T-helper 9 cell (primary cell): ENCODE results near the gene ANKRD61.
"Not testable (repeated sequence)": the region's sequence is repeated elsewhere in the genome, so short reads cannot be mapped to it uniquely, and the experiment has no call there.

Experiments
- DNase-seq: peaks from one replicate; pipeline ENCODE4 v3.0.0-alpha.2; 2020

ANKRD61 gene

DNA sequence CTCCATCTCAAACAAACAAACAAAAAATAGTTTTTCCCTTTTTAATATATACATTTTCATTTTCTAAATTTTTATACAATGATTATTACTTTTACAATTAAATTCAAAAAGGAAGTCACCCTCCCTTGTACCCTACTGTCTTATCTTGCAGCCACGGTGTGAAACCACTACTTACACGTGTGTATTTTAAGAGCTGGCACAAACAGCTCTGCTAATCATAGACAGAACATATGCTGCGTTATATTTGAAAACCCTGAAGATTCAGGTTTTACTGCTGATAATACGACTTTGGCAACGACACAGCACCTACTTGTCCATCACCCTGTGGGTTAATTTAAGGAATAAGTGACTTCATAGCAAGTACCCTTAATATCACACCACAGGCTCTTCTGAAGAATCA is 991 bp downstream of the ANKRD61 start:
- DNase-seq: no peak

DNA sequence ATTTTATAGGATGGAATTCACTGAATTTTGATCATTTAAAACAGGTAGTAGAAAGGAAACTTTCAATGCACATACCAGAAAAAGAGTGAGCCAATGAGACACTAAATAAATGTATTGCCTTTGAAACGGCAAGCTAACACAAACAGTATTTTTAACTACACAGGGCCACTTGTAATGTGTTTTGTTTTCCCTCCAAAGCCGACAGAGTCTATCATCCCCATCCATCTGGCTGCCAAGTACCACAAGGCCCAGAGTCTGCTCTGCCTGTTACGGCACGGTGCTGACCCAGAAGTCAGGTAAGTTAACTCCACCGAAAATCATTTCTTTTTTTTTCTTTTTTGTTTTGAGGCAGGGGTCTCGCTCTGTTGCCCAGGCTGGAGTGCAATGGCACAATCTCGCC is 1.5 kb downstream of the ANKRD61 start:
- no peak for DNase-seq

DNA sequence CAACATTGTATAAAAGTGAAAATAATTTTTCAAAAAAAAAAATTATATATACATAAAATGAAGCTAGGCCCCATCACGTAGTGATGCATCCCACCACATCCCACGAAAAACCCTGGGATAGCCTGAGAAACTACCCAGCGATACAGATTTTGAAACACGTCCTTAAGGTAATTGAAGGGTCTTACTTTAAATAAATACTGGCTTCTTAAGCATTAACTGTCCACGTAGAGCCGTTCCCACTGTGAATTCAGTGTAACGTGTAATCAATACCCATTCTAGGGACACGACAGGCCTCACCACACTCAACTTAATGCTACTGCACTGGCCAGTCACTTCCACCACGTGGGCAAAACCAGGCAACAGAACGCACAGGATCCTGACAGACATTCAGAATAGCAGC is 4.0 kb downstream of the ANKRD61 start:
- DNase-seq: no peak

DNA sequence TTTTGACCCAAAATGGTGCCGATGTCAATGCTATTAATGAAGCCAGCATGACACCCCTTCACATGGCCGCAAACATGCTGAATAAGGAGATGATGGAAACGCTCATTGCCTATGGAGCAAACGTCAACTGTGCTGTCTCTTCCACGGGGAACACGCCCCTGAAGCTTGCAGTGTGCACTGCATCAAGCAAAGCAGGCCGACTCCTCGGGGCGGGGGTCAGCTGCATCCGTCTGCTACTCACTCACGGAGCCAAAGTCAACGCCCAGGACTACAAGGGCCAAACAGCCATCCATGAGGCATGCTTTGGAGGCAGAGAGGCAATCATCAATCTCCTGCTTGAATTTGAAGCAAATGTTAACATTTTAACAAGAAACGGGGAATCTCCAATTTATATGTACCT is 4.5 kb downstream of the ANKRD61 start:
- DNase-seq: no peak

DNA sequence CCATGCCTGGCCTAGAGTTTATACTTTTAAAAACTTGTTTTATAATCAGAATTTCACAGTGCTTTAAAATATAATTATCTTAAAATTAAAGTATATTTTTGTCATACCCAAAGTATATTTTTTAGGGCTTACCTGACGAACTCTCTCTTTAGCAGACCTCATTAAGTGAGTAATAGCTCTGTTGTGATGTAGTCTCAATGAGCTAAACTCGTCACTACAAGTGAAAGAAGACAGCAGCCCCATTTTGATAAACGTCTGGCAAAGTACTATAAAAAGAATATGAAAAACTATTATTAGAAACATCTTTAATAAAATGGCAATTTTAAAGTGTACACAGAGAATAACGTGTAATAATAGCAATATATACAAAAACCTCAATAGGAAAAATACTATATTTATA is 18.6 kb downstream of the ANKRD61 start:
- DNase-seq: no peak

DNA sequence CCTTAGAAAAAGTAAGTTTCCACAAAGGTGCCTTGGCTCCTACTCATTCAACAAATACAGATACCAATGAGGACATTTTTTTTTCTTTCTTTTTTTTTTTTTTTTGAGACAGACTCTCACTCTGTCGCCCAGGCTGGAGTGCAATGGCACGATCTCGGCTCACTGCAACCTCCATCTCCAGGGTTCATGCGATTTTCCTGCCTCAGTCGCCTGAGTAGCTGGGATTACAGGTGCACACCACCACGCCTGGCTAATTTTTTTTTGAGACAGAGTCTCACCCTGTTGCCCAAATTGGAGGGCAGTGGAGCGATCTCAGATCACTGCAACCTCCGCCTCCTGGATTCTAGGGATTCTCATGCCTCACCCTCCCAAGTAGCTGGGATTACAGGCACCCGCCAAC is 20.0 kb downstream of the ANKRD61 start:
- not testable (repeated sequence) for DNase-seq

DNA sequence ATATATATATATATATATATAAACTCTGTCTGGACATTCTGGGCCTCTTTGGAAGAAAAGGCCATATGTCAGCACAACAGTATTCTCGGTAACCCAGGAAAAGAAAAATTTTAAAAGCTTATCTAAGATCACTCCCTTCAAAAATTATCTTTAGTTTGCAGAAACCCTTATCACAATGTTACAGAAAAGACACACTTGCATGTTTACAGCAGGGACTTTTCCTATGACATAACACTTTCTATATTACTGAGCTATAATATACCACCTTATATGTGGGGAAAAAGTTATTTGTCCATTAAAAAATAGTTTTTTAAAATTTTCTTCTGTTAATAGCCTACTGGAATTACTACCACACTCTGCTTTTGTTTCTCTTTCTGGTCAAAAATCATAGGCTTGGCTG is 25.4 kb downstream of the ANKRD61 start:
- DNase-seq: no peak

DNA sequence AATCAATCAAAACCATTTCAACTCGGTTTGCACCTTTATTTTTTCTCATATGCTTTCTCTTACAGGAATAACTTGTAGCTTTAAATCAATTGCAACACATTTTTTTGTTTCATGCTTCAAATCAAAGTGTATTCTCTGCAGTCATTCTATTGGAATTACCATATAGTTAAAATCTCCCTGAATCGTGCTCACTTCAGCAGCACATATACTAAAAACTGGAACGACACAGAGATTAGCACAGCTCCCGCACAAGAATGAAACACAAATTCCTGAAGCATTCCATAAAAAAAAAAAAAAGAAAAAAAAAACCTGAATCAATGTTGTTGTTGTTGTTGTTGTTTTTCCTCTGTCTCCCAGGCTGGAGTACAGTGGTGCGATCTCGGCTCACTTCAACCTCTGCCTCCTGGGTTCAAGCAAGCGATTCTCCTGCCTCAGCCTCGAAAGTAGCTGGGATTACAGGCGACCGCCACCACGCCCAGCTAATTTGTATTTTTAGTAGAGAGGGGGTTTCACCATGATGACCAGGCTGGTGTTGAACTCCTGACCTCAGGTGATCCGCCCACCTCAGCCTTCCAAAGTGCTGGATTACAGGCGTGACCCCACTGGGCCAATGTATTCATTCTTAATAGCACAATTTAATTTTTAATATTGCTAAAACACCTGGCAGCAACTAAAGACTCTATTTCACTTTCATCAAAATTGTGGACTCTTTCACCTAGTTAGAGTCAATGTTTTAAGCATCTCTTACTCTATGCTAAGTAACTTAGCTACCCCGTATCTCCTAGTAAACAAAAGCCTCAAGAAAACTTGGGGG is 26.3 kb downstream of the ANKRD61 start:
- DNase-seq: no peak

DNA sequence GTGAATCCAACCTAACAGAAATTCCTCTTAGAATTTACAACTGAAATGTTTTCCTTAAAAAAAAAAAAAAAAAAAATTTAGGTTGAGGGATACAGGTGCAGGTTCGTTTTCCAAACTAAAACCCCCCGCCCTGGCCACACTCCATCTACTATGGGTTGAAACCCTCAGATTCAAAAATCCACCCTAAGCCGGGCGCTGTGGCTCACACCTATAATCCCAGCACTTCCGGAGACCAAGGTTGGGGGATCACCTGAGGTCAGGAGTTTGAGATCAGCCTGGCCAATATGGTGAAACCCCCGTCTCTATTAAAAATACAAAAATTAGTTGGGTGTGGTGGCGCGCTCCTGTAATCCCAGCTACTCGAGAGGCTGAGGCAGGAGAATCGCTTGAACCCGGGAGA is 28.8 kb downstream of the ANKRD61 start:
- DNase-seq: not testable (repeated sequence)

DNA sequence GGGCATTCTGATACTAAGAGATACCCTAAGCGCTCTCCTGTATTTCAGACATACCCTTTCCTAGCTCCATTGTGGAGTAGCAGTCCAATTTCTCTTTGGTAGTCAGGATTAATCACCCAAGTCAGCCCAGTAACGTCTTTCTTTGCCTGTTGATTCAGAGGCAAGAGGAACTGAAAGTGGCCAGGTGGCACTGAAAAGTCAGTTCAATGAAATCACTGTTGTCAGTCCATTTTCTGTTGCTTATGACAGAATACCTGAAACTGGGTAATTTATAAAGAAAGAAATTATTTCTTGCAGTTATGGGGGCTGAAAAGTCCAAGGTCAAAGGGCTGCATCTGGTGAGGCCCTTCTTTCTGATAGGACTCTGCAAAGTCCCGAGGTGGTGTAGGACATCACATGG is 40.2 kb downstream of the ANKRD61 start:
- no peak for DNase-seq

DNA sequence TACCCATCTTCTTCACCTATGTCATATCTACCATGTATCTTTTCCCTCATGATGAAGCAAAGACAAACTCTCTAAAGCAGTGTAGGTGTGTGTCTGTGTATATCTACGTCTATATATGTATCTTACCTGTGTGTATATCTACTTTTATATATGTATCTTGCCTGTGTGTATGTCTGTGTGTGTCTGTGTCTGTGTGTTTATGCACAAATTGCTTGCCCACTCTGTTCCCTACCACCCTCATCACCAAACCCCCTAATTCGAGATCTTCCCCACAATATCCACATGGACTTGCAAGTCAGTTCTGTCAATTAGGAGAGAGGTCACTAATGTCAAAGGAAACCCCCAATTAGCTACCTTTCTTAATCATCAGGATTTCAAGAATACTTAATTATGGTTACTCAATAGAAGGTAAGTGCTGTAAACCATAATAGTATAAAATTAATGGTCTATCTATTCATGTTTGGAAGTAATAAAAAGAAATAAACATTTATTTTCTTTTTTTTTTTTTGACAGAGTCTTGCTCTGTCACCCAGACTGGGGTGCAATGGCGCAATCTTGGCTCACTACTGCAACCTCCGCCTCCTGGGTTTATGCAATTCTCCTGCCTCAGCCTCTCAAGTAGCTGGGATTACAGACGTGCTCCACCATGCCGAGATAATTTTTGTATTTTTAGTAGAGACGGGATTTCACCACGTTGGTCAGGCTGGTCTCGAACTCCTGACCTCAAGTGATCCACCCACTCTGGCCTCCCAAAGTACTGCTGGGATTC is 43.6 kb downstream of the ANKRD61 start:
- no peak for DNase-seq

DNA sequence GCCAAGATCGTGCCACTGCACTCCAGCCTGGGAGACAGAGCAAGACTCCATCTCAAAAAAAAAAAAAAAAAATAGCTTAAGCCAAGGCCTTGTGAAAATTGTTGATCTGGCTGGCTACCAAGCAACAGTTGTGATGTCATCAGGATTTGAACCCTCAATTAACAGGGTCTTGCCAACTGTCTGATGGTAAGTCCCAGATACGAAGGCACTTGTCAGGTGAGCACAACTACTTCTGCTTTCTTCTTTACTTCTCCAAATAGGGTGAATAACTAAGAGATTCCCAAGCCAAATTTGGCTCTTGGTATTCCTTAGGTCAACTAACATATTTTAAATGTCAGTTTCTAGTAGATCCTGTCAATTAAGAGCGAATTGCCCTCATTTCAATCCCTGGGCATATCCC is 47.4 kb downstream of the ANKRD61 start:
- DNase-seq: no peak

DNA sequence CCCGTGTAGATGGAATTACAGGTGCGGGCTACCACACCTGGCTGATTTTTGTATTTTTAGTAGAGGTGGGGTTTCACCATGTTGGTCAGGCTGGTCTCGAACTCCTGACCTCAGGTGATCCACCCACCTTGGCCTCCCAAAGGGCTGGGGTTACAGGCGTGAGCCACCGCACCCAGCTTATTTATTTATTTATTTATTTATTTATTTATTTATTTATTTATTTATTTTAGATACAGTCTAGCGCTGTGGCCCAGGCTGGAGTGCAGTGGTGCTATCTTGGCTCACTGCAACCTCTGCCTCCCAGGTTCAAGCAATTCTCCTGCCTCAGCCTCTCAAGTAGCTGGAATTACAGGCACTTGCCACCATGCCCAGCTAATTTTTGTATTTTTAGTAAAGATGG is 51.9 kb downstream of the ANKRD61 start:
- not testable (repeated sequence) for DNase-seq
